ENCODE results near the gene SLC22A6. TPM values are rescaled to one million over a fixed set of nuclear protein-coding genes. Genes with fewer than 3 reads are reported as not detected.

Gene SLC22A6
- total and polyA plus RNA-seq, 3 experiments from 2014 or later = not detected

GRCh38 chr11:63017306-63017974 is 32.7 kb upstream of the SLC22A6 start:
- Histone ChIP-seq H3K27me3 (ENCODE audit: insufficient read depth, low read length, poor library complexity, severe bottlenecking) (no peaks in the 10 kb centered on the region), H3K9me3 (ENCODE audit: low read length) (no peaks in the 10 kb centered on the region), H3K36me3 (ENCODE audit: insufficient read depth, low read length) (no peaks in the 10 kb centered on the region), H3K27ac (ENCODE audit: low read depth, low read length) (no peak overlapping the region), H3K4me3 (ENCODE audit: low read length) (no peak overlapping the region), H3K4me1 (ENCODE audit: insufficient read depth, low read length) (no peaks in the 10 kb centered on the region)
- no peaks in the 10 kb centered on the region for H3K4me1 Mint-ChIP-seq
- H3K9me3 Mint-ChIP-seq = no peaks in the 10 kb centered on the region
- ChIA-PET CTCF (no interaction called here), POLR2A (no interaction called here)
- no peak for DNase-seq
- no peaks in the 10 kb centered on the region for H3K36me3 Mint-ChIP-seq
- peaks cover 8 to 51% of the 10 kb centered on the region in 2 donors for H3K27me3 Mint-ChIP-seq
- H3K4me3 Mint-ChIP-seq = no peak overlapping the region
- H3K27ac Mint-ChIP-seq = no peak overlapping the region

- ChIA-PET CTCF (interaction anchor here (1.4 kb wide), 2 partner anchors 8 to 110 kb away, joined by 4 to 5 read pairs; no protein-coding TSS in a partner anchor), POLR2A (no interaction called here)
- H3K9me3 Mint-ChIP-seq = no peaks in the 10 kb centered on the region
- H3K4me1 Mint-ChIP-seq = no peaks in the 10 kb centered on the region
- H3K27me3 ChIP-seq (ENCODE audit: insufficient read depth, low read length, poor library complexity, severe bottlenecking) = no peaks in the 10 kb centered on the region
- DNase-seq = no peak
- no peak within 1 kb of the TSS for H3K4me3 Mint-ChIP-seq
- no peaks in the 10 kb centered on the region for H3K36me3 Mint-ChIP-seq
- H3K36me3 ChIP-seq (ENCODE audit: insufficient read depth, low read length) = no peaks in the 10 kb centered on the region
- H3K4me3 ChIP-seq (ENCODE audit: low read length) = no peak within 1 kb of the TSS
- no peaks in the 10 kb centered on the region for H3K4me1 ChIP-seq (ENCODE audit: insufficient read depth, low read length)
- peak within 1 kb of the TSS in 1 of 8 donors; percentile 67 for H3K27ac Mint-ChIP-seq
- peaks cover 8 to 45% of the 10 kb centered on the region in 2 donors for H3K27me3 Mint-ChIP-seq
- no peak within 1 kb of the TSS for H3K27ac ChIP-seq (ENCODE audit: low read depth, low read length)
- H3K9me3 ChIP-seq (ENCODE audit: low read length) = no peaks in the 10 kb centered on the region
Measured at GRCh38 chr11:63015521-63016215, 30.9 kb upstream of the SLC22A6 start, which contains the start of gene SLC22A8. Gene SLC22A8 (minus strand): TSS chr11:63015841. CDS start chr11:63014958, 883 bp downstream.

GRCh38 chr11:63014408-63015055 is 29.8 kb upstream of the SLC22A6 start:
- DNase-seq = no peak
- no peaks in the 10 kb centered on the region for H3K27me3 ChIP-seq (ENCODE audit: insufficient read depth, low read length, poor library complexity, severe bottlenecking)
- H3K4me3 ChIP-seq (ENCODE audit: low read length) = no peak overlapping the region
- Mint-ChIP-seq H3K27ac (no peak overlapping the region), H3K4me1 (no peaks in the 10 kb centered on the region), H3K36me3 (no peaks in the 10 kb centered on the region), H3K9me3 (no peaks in the 10 kb centered on the region), H3K4me3 (no peak overlapping the region), H3K27me3 (peaks cover 2 to 45% of the 10 kb centered on the region in 2 donors)
- no peak overlapping the region for H3K27ac ChIP-seq (ENCODE audit: low read depth, low read length)
- no peaks in the 10 kb centered on the region for H3K9me3 ChIP-seq (ENCODE audit: low read length)
- no peaks in the 10 kb centered on the region for H3K4me1 ChIP-seq (ENCODE audit: insufficient read depth, low read length)
- ChIA-PET CTCF (interaction anchor here (1.4 kb wide), 2 partner anchors 9 to 108 kb away, joined by 4 to 5 read pairs; no protein-coding TSS in a partner anchor), POLR2A (no interaction called here)
- H3K36me3 ChIP-seq (ENCODE audit: insufficient read depth, low read length) = no peaks in the 10 kb centered on the region

- no peaks in the 10 kb centered on the region for H3K9me3 ChIP-seq (ENCODE audit: low read length)
- H3K27ac ChIP-seq (ENCODE audit: low read depth, low read length) = no peak overlapping the region
- Mint-ChIP-seq H3K36me3 (no peaks in the 10 kb centered on the region), H3K4me1 (no peaks in the 10 kb centered on the region), H3K4me3 (no peak overlapping the region), H3K27me3 (peaks cover 6 to 31% of the 10 kb centered on the region in 2 donors), H3K27ac (no peak overlapping the region), H3K9me3 (no peaks in the 10 kb centered on the region)
- no peaks in the 10 kb centered on the region for H3K4me1 ChIP-seq (ENCODE audit: insufficient read depth, low read length)
- H3K4me3 ChIP-seq (ENCODE audit: low read length) = no peak overlapping the region
- no peaks in the 10 kb centered on the region for H3K36me3 ChIP-seq (ENCODE audit: insufficient read depth, low read length)
- POLR2A ChIA-PET = interaction anchor here (0.6 kb wide), 1 partner anchor 121 kb away, joined by 3 read pairs; no protein-coding TSS in a partner anchor
- H3K27me3 ChIP-seq (ENCODE audit: insufficient read depth, low read length, poor library complexity, severe bottlenecking) = no peaks in the 10 kb centered on the region
- CTCF ChIA-PET = interaction anchor here (1.2 kb wide), 1 partner anchor 107 kb away, joined by 4 read pairs; no protein-coding TSS in a partner anchor
- no peak for DNase-seq
Measured at GRCh38 chr11:63012839-63013238, 28.1 kb upstream of the SLC22A6 start.

- Histone ChIP-seq H3K27me3 (ENCODE audit: insufficient read depth, low read length, poor library complexity, severe bottlenecking) (no peaks in the 10 kb centered on the region), H3K36me3 (ENCODE audit: insufficient read depth, low read length) (no peaks in the 10 kb centered on the region), H3K4me1 (ENCODE audit: insufficient read depth, low read length) (no peaks in the 10 kb centered on the region), H3K9me3 (ENCODE audit: low read length) (no peaks in the 10 kb centered on the region), H3K4me3 (ENCODE audit: low read length) (no peak overlapping the region), H3K27ac (ENCODE audit: low read depth, low read length) (no peak overlapping the region)
- ChIA-PET POLR2A (interaction anchor here (0.6 kb wide), 1 partner anchor 121 kb away, joined by 3 read pairs; no protein-coding TSS in a partner anchor), CTCF (interaction anchor here (1.2 kb wide), 1 partner anchor 106 kb away, joined by 4 read pairs; no protein-coding TSS in a partner anchor)
- Mint-ChIP-seq H3K27ac (peak overlapping the region in 1 of 8 donors; percentile 25), H3K4me3 (no peak overlapping the region), H3K9me3 (no peaks in the 10 kb centered on the region), H3K36me3 (no peaks in the 10 kb centered on the region), H3K27me3 (peaks cover 6 to 27% of the 10 kb centered on the region in 2 donors), H3K4me1 (no peaks in the 10 kb centered on the region)
- DNase-seq = no peak
Measured at GRCh38 chr11:63012430-63012829, 27.7 kb upstream of the SLC22A6 start.

- H3K27me3 ChIP-seq (ENCODE audit: insufficient read depth, low read length, poor library complexity, severe bottlenecking) = no peaks in the 10 kb centered on the region
- Mint-ChIP-seq H3K9me3 (no peaks in the 10 kb centered on the region), H3K27me3 (peaks cover 4 to 23% of the 10 kb centered on the region in 2 donors), H3K4me1 (no peaks in the 10 kb centered on the region), H3K4me3 (no peak overlapping the region), H3K27ac (peak overlapping the region in 1 of 8 donors; percentile 41), H3K36me3 (no peaks in the 10 kb centered on the region)
- H3K36me3 ChIP-seq (ENCODE audit: insufficient read depth, low read length) = no peaks in the 10 kb centered on the region
- no peaks in the 10 kb centered on the region for H3K4me1 ChIP-seq (ENCODE audit: insufficient read depth, low read length)
- no peaks in the 10 kb centered on the region for H3K9me3 ChIP-seq (ENCODE audit: low read length)
- H3K4me3 ChIP-seq (ENCODE audit: low read length) = no peak overlapping the region
- DNase-seq = no peak
- ChIA-PET POLR2A (no interaction called here), CTCF (no interaction called here)
- H3K27ac ChIP-seq (ENCODE audit: low read depth, low read length) = no peak overlapping the region
Measured at GRCh38 chr11:63010934-63011439, 26.2 kb upstream of the SLC22A6 start.

- ChIA-PET POLR2A (no interaction called here), CTCF (interaction anchor here (0.8 to 2.2 kb wide), 2 partner anchors 15 to 102 kb away, joined by 3 to 7 read pairs; no protein-coding TSS in a partner anchor)
- Mint-ChIP-seq H3K4me1 (no peaks in the 10 kb centered on the region), H3K9me3 (no peaks in the 10 kb centered on the region), H3K4me3 (no peak overlapping the region), H3K27ac (no peak overlapping the region), H3K27me3 (peaks cover 4 to 8% of the 10 kb centered on the region in 2 donors), H3K36me3 (no peaks in the 10 kb centered on the region)
- Histone ChIP-seq H3K27ac (ENCODE audit: low read depth, low read length) (no peak overlapping the region), H3K36me3 (ENCODE audit: insufficient read depth, low read length) (no peaks in the 10 kb centered on the region), H3K4me3 (ENCODE audit: low read length) (no peak overlapping the region), H3K9me3 (ENCODE audit: low read length) (no peaks in the 10 kb centered on the region), H3K27me3 (ENCODE audit: insufficient read depth, low read length, poor library complexity, severe bottlenecking) (no peaks in the 10 kb centered on the region), H3K4me1 (ENCODE audit: insufficient read depth, low read length) (no peaks in the 10 kb centered on the region)
- DNase-seq = no peak
Measured at GRCh38 chr11:63007920-63008319, 23.2 kb upstream of the SLC22A6 start.
